ENCODE measurements around the gene HK2. TPM values are rescaled to one million over a fixed set of nuclear protein-coding genes. Genes with fewer than 3 reads are reported as not detected.

HK2 gene
- total and polyA plus RNA-seq, 2 experiments from 2014 or later: 24.2 to 25.3 TPM

DNA sequence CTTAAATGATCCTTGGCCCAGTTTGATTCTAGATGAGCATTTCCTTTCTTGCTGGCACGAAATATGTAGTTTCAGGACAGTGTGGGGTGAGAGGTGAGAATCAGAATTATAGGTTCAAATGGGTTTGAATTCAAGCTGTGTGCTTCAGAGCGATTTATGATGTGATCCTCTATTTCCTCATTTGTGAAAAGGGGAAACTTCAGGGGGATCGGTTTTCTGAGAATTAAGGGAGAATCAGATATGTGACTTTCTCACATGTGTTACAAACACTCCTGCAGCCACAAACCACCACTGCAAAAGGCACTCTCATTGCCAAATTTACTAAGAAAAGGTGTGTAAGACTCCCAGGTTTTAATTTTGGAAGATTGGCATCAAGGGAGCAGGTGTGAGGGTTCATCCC lies 24.4 kb downstream of the HK2 start:
- no peak for DNase-seq
- H3K4me3 ChIP-seq: no peak overlapping the region
- H2AFZ ChIP-seq: no peak overlapping the region
- H3K9me3 ChIP-seq (ENCODE audit: low read depth): no peaks in the 10 kb centered on the region
- H3K9me2 ChIP-seq (ENCODE audit: insufficient read depth): no peaks in the 10 kb centered on the region
- WGBS, 2 experiments (ENCODE audit: low coverage in 1 of 2, low lambda C conversion rate in 2 of 2, missing lambda C conversion rate in 2 of 2): 99 to 100% methylated on average over 3 of the region's 3 CpGs
- no peak overlapping the region for H3K27ac ChIP-seq
- no peak overlapping the region for H3K9ac ChIP-seq
- in situ Hi-C loops (cut with MboI): no loop called here
- no peak for TF ChIP-seq EZH2 (IDR thresholded peaks at IDR 0.05; ENCODE audit: insufficient read depth, poor library complexity, severe bottlenecking)
- no peak for TF ChIP-seq EZH2phosphoT487 (IDR thresholded peaks at IDR 0.05; ENCODE audit: insufficient read depth, low read depth)
- no peaks in the 10 kb centered on the region for H3K27me3 ChIP-seq (replicated peaks; ENCODE audit: insufficient read depth)
- no peaks in the 10 kb centered on the region for H3F3A ChIP-seq (ENCODE audit: insufficient read depth)
- no peak overlapping the region for H3K4me2 ChIP-seq (ENCODE audit: unreplicated experiment)
- H3K79me2 ChIP-seq (ENCODE audit: insufficient read depth): peaks cover 90% of the 10 kb centered on the region
- no peaks in the 10 kb centered on the region for H3K4me1 ChIP-seq (ENCODE audit: insufficient read depth)
- H3K36me3 ChIP-seq (ENCODE audit: low read depth): peaks cover 31% of the 10 kb centered on the region; the same call in 1 of the 2 replicates
- peaks cover 14% of the 10 kb centered on the region for H4K20me1 ChIP-seq (ENCODE audit: insufficient read depth)

DNA sequence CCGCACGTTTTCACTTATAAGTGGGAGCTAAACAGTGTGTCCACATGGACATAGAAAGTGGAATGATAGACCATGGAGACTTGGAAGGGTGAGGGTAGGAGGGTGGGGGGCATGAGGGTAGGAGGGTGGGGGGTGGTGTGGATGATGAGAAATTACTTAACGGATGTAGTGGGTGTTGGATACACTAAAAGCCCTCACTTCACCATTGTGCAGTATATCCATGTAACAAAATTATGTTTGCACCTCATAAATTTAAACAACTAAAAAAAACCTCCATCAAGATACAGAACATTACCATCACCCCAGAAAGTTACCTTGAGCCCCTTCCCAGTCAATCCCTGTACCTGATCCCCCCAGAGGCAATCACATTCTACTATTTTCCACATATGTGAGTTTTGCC lies 26.2 kb downstream of the HK2 start:
- in situ Hi-C loops (cut with MboI): no loop called here
- no peak overlapping the region for H3K9ac ChIP-seq
- WGBS, 2 experiments (ENCODE audit: low coverage in 1 of 2, low lambda C conversion rate in 2 of 2, missing lambda C conversion rate in 2 of 2): 98 to 100% methylated on average over 2 to 3 of the region's 3 CpGs

DNA sequence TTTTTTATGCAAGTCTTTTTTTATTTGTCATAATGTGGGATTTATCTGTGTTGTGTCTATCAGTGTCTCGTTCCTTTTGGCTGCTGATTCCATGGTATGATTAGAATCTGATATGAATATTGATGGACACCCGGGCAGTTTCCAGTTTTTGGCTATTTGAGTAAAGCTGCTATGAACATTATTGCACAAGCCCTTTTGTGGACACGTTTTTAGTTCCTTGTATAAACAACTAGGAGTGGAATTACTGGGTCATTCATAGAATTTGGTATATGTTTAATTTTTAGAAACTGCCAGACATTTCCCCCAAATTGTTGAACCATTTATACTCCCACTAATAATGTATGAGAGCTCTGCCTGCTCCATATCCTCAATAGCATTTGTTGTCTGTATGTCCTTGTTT lies 26.6 kb downstream of the HK2 start:
- TF ChIP-seq EZH2 (IDR thresholded peaks at IDR 0.05; ENCODE audit: insufficient read depth, poor library complexity, severe bottlenecking) (no peak), EZH2phosphoT487 (IDR thresholded peaks at IDR 0.05; ENCODE audit: insufficient read depth, low read depth) (no peak)
- peaks cover 9% of the 10 kb centered on the region for H3K4me1 ChIP-seq (ENCODE audit: insufficient read depth)
- in situ Hi-C loops (cut with MboI): no loop called here
- no peaks in the 10 kb centered on the region for H3K9me3 ChIP-seq (ENCODE audit: low read depth)
- no peaks in the 10 kb centered on the region for H3K9me2 ChIP-seq (ENCODE audit: insufficient read depth)
- no peak overlapping the region for H3K4me3 ChIP-seq
- H2AFZ ChIP-seq: no peak overlapping the region
- peaks cover 89% of the 10 kb centered on the region for H3K79me2 ChIP-seq (ENCODE audit: insufficient read depth)
- H3F3A ChIP-seq (ENCODE audit: insufficient read depth): no peaks in the 10 kb centered on the region
- H4K20me1 ChIP-seq (ENCODE audit: insufficient read depth): peaks cover 12% of the 10 kb centered on the region
- no peak overlapping the region for H3K27ac ChIP-seq
- 93 to 100% methylated on average over 3 of the region's 3 CpGs for WGBS, 2 experiments (ENCODE audit: low coverage in 1 of 2, low lambda C conversion rate in 2 of 2, missing lambda C conversion rate in 2 of 2)
- no peaks in the 10 kb centered on the region for H3K27me3 ChIP-seq (replicated peaks; ENCODE audit: insufficient read depth)
- H3K9ac ChIP-seq: no peak overlapping the region
- no peak for DNase-seq
- H3K4me2 ChIP-seq (ENCODE audit: unreplicated experiment): no peak overlapping the region
- H3K36me3 ChIP-seq (ENCODE audit: low read depth): peaks cover 25% of the 10 kb centered on the region; the same call in 1 of the 2 replicates

More for the DNA sequence above, 26.2 kb downstream of the HK2 start:
- H4K20me1 ChIP-seq (ENCODE audit: insufficient read depth): peaks cover 12% of the 10 kb centered on the region
- peaks cover 4% of the 10 kb centered on the region for H3K4me1 ChIP-seq (ENCODE audit: insufficient read depth)
- peaks cover 89% of the 10 kb centered on the region for H3K79me2 ChIP-seq (ENCODE audit: insufficient read depth)
- H3K4me3 ChIP-seq: no peak overlapping the region
- no peak overlapping the region for H3K27ac ChIP-seq
- H3K36me3 ChIP-seq (ENCODE audit: low read depth): peaks cover 29% of the 10 kb centered on the region; the same call in 1 of the 2 replicates
- H2AFZ ChIP-seq: no peak overlapping the region
- H3K27me3 ChIP-seq (replicated peaks; ENCODE audit: insufficient read depth): no peaks in the 10 kb centered on the region
- H3F3A ChIP-seq (ENCODE audit: insufficient read depth): no peaks in the 10 kb centered on the region
- no peak for TF ChIP-seq EZH2phosphoT487 (IDR thresholded peaks at IDR 0.05; ENCODE audit: insufficient read depth, low read depth)
- TF ChIP-seq EZH2 (IDR thresholded peaks at IDR 0.05; ENCODE audit: insufficient read depth, poor library complexity, severe bottlenecking): no peak
- no peaks in the 10 kb centered on the region for H3K9me3 ChIP-seq (ENCODE audit: low read depth)
- H3K4me2 ChIP-seq (ENCODE audit: unreplicated experiment): no peak overlapping the region
- DNase-seq: no peak
- no peaks in the 10 kb centered on the region for H3K9me2 ChIP-seq (ENCODE audit: insufficient read depth)

DNA sequence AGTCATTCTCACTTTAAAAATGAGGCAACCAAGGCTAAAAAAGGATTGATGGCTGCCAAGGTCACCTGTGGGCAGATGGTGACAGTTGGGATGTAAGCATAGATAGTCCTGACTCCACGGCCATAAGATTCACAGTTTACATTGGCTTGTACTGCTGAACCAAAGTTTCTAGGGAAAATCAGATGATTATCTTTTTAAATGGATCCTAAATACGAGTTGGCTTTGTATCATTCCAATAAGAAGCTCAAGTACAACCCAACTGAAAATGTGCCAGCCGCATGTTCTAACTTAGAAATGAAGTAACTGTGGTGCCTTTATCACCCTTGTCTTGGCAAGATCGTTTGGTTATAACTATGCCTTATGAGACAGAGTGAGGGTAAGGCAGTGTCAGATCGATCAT lies 27.6 kb downstream of the HK2 start:
- Histone ChIP-seq H3K27ac (no peak overlapping the region), H3K27me3 (replicated peaks; ENCODE audit: insufficient read depth) (no peaks in the 10 kb centered on the region), H3K9me2 (ENCODE audit: insufficient read depth) (no peaks in the 10 kb centered on the region), H3K36me3 (ENCODE audit: low read depth) (peaks cover 15% of the 10 kb centered on the region; the same call in 1 of the 2 replicates), H3K4me2 (ENCODE audit: unreplicated experiment) (no peak overlapping the region), H2AFZ (no peak overlapping the region), H3K9me3 (ENCODE audit: low read depth) (no peaks in the 10 kb centered on the region), H3F3A (ENCODE audit: insufficient read depth) (no peaks in the 10 kb centered on the region), H4K20me1 (ENCODE audit: insufficient read depth) (peaks cover 12% of the 10 kb centered on the region), H3K4me3 (no peak overlapping the region), H3K79me2 (ENCODE audit: insufficient read depth) (peaks cover 88% of the 10 kb centered on the region), H3K9ac (no peak overlapping the region), H3K4me1 (ENCODE audit: insufficient read depth) (peaks cover 14% of the 10 kb centered on the region)
- 84 to 85% methylated on average over 5 of the region's 5 CpGs for WGBS, 2 experiments (ENCODE audit: low coverage in 1 of 2, low lambda C conversion rate in 2 of 2, missing lambda C conversion rate in 2 of 2)
- in situ Hi-C loops (cut with MboI): no loop called here
- TF ChIP-seq EZH2phosphoT487 (IDR thresholded peaks at IDR 0.05; ENCODE audit: insufficient read depth, low read depth) (no peak), EZH2 (IDR thresholded peaks at IDR 0.05; ENCODE audit: insufficient read depth, poor library complexity, severe bottlenecking) (no peak)
- no peak for DNase-seq

All from GM23248 (cell line).